Measurements from ENCODE around the gene SLC35B3. TPM values are rescaled to one million over a fixed set of nuclear protein-coding genes. Genes with fewer than 3 reads are reported as not detected.

SLC35B3 gene
- total and polyA plus RNA-seq, 9 of the 15 experiments (the other 6 are each of a cell fraction or from before 2014, with no cell fraction given) = 7.6 to 19.1 (median 11.3) TPM

DNA sequence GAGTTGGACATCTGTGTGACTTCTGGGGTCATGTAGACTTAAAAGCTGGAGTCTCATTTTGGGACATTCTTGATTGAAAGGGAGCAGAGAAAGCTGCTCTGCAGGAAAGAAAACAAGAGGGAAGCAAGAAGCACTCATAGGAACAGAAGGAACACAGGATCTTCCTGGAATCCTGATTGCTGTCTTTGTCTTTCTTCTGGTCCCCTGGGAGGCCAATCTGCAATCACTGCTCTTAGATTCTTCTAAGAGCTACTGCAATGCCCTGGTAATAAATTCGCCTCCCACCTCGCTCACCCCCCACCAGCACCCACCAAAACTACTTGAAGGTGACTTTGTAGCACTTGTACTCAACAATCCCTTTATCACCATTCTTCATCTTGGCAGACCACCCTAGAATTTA lies 51.8 kb downstream of the SLC35B3 start:
- no peaks in the 10 kb centered on the region for H4K20me1 ChIP-seq (replicated peaks; ENCODE audit: control insufficient read depth, insufficient read depth, low read length)
- H2AFZ ChIP-seq (ENCODE audit: low read depth, low read length) = no peak overlapping the region
- no peak for ATAC-seq
- BruUV-seq (replicated peaks) = no TSS peak
- TF ChIP-seq, protein P1, sequence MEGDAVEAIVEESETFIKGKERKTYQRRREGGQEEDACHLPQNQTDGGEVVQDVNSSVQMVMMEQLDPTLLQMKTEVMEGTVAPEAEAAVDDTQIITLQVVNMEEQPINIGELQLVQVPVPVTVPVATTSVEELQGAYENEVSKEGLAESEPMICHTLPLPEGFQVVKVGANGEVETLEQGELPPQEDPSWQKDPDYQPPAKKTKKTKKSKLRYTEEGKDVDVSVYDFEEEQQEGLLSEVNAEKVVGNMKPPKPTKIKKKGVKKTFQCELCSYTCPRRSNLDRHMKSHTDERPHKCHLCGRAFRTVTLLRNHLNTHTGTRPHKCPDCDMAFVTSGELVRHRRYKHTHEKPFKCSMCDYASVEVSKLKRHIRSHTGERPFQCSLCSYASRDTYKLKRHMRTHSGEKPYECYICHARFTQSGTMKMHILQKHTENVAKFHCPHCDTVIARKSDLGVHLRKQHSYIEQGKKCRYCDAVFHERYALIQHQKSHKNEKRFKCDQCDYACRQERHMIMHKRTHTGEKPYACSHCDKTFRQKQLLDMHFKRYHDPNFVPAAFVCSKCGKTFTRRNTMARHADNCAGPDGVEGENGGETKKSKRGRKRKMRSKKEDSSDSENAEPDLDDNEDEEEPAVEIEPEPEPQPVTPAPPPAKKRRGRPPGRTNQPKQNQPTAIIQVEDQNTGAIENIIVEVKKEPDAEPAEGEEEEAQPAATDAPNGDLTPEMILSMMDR (IDR thresholded peaks at IDR 0.05 in 2 of 3, conservative IDR thresholded peaks at IDR 0.05 in 1 of 3; ENCODE audit: insufficient read depth in 2 of 3, low read depth in 1 of 3, low read length in 3 of 3) = no peak
- TF ChIP-seq ZNF586 (CRISPR knock-in tag; conservative IDR thresholded peaks at IDR 0.05) (no peak), CREB1 (IDR thresholded peaks at IDR 0.05) (no peak), CREB1 (CRISPR knock-in tag; IDR thresholded peaks at IDR 0.05) (no peak), ZNF217 (CRISPR knock-in tag; IDR thresholded peaks at IDR 0.05) (no peak), TCF7L2 (IDR thresholded peaks at IDR 0.05; ENCODE audit: low read depth, low read length) (no peak), EZH2 (IDR thresholded peaks at IDR 0.05; ENCODE audit: borderline replicate concordance, low read depth, low read length) (no peak)
- TF ChIP-seq, protein P2, sequence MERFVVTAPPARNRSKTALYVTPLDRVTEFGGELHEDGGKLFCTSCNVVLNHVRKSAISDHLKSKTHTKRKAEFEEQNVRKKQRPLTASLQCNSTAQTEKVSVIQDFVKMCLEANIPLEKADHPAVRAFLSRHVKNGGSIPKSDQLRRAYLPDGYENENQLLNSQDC (CRISPR knock-in tag; IDR thresholded peaks at IDR 0.05) = no peak
- H3K9ac ChIP-seq (ENCODE audit: insufficient read depth in 1 of 2, low read depth in 2 of 2, low read length in 2 of 2) = no peak overlapping the region
- no peaks in the 10 kb centered on the region for H3K9me1 ChIP-seq (ENCODE audit: control insufficient read depth, insufficient read depth, low read length)
- DNase-seq (ENCODE audit: extremely low read depth in 1 of 4, low spot score in 3 of 4) = no peak
- ChIA-PET POLR2A (interaction anchor here (0.7 kb wide), 1 partner anchor 76 kb away, joined by 3 read pairs; no protein-coding TSS in a partner anchor), CTCF (ENCODE audit: low intra/inter-chr PET ratio) (no interaction called here)
- no peaks in the 10 kb centered on the region for H3K27me3 ChIP-seq (ENCODE audit: control insufficient read depth in 2 of 2, insufficient read depth in 2 of 2, low read length in 2 of 2)
- no peaks in the 10 kb centered on the region for H3K36me3 ChIP-seq (ENCODE audit: control insufficient read depth, insufficient read depth, low read length)
- H3K4me3 ChIP-seq = no peak overlapping the region
- no peak overlapping the region for H3K27ac ChIP-seq (ENCODE audit: extremely low read depth, low read depth, low read length)
- no peaks in the 10 kb centered on the region for H3K4me1 ChIP-seq (replicated peaks in 1 of 2; ENCODE audit: control insufficient read depth in 2 of 2, insufficient read depth in 2 of 2, low read length in 2 of 2)
- intact Hi-C loops (cut with micrococcal nuclease) = no loop called here
- no peak for FAIRE-seq
- H3K79me2 ChIP-seq (ENCODE audit: control insufficient read depth, insufficient read depth, low read length) = no peaks in the 10 kb centered on the region
- in situ Hi-C loops (cut with MboI) = no loop called here
- H3K9me3 ChIP-seq (replicated peaks; ENCODE audit: control insufficient read depth, insufficient read depth, low read depth, low read length) = no peaks in the 10 kb centered on the region
- no peak overlapping the region for H3K4me2 ChIP-seq (ENCODE audit: insufficient read depth, low read length)
- WGBS (ENCODE audit: insufficient coverage, low coverage, missing lambda C conversion rate) = 0% methylated on average over 2 of the region's 2 CpGs

Data from K562 (cell line).